HG03432 (cell line): ENCODE results near the gene PRODH.
"Not testable (repeated sequence)": the region's sequence is repeated elsewhere in the genome, so short reads cannot be mapped to it uniquely, and the experiment has no call there.

Experiments used
- ATAC-seq: cut with Tn5 transposase; IDR thresholded peaks from one replicate; pipeline ENCODE4 v1.9.1; 2021; ENCODE audit warnings: mild to moderate bottlenecking, moderate library complexity; ENCODE audit not compliant: unreplicated experiment

Gene PRODH

DNA sequence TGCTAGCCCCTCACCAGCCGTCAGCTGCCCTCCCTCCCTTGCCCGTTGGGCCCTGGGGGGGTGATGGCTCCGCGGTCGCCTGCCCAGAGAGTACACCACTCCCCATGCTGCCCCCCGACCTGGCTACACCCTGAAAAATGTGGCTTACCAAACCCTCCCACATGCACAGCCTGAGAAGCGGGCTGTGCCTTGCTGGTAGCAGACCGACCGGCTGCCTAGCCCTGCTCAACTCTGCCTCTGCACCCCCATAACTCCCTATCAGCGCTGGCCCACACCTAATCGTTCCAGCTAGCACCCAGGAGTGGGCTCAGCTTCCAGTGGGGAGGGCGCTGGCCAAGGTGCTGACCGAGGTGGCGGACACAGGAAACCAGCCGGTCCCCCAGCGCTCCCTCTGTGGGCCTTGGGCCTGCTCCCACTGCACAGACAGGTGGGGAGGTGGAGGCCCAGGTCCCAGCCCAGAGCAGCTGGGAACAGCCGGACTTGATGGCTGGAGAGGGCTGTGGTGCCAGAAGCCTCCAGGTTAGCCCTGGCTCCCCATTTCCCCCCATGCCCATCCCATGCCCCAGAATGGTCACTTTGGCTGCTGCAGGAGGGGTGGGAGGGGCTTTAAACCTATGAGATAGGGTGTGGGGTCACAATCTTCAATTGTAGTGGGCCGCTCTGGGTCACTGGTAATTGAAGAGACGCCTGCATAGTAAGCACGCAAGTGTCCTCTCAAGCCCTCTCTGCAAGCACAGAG, 32.1 kb upstream of the PRODH start:
- ATAC-seq, result no peak

GRCh38 chr22:18967391-18968010, 31.4 kb upstream of the PRODH start:
- not testable (repeated sequence) for ATAC-seq

- no peak for ATAC-seq
Observed at GRCh38 chr22:18966748-18967147, 30.7 kb upstream of the PRODH start.

DNA sequence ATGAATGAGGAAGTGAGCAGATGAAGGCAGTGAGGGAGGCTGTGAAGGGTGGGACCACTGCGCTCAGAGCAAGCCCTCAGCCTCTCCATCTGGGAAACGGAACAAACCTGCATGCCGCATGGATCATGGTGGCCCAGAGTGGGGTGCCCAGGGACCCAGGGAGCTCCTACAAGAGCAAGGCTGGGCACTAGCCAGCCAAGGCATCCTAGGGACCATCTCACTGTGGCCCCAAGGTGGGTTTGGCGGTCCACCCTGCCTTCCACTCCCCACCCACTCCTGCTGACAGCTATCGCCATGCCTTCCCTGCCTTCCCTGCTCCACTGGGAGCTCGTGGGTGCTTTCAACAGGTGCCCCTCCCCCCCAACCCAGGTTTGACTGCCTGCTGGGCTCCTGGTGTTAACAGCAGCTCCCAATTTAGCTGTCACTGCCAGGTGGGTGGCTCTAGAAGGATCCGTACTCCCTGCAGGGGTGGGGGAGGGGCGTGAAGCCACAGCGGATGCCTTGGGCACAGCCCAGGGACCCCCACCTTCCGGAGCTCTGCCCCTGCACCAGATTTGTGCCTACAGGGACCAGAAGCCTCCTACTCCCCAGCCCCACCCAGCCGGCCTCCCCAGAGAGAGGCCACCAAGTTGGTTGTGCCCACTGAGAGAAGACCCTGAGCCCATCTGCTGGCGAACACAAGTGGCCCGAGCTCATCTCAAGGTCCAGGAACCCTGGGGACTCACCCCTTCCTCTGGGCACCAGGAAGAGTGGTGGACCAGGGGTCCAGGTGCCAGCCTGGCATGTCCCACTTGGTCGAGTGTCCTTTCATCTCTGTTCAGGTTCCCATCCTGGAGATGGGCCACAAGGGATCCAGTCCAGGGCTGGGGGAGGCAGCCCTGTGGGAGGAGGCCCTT, 29.7 kb upstream of the PRODH start:
- ATAC-seq, result no peak

GRCh38 chr22:18964501-18965265, 28.6 kb upstream of the PRODH start:
- ATAC-seq, result not testable (repeated sequence)

GRCh38 chr22:18964051-18964450, 28.0 kb upstream of the PRODH start:
- not testable (repeated sequence) for ATAC-seq

DNA sequence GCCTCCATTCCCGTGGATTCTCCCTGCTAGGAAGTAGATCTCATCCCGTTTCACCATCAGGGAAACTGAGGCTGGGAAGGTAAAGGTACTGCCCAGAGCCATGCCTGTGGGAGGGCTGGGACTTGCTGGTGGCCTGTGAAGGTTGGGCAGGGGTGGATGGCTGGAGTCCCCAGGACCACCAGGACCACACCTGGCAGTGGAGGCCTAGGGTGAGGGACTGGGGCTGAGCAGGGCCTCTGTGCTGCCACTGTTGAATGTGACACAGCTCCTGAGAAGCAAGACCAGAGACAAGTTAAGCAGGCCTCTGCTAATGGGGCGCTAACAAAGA, 26.2 kb upstream of the PRODH start:
- no peak for ATAC-seq

DNA sequence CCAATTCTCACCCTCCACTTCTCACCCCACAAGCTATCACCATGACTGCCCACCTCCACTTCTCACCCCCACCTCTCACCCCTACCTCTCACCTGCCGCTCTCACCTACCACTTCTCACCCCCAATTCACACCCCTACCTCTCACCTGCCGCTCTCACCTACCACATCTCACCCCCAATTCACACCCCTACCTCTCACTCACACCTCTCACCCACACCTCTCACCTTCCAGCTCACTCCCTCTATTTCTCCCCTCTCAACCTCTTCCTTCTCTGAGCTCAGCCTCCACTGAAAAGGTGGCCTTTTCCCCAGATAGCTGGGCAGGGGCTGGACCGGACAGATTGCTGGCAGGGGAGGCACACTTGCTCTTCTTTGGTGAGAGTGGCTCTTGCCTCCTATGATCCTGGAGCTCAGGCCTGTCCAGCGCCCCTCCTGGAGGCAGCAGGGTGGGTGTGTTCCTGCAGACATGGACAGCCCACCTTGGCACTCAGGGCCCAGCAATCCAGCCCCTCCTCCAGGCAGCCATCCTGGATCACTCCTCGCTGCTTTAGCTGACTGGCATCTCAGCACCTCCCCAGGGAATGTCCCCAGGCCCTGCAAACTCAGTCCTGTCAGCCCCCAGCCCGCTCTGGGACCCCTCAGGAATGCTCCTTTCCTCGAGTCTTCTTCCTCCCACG, 25.7 kb upstream of the PRODH start:
- not testable (repeated sequence) for ATAC-seq

DNA sequence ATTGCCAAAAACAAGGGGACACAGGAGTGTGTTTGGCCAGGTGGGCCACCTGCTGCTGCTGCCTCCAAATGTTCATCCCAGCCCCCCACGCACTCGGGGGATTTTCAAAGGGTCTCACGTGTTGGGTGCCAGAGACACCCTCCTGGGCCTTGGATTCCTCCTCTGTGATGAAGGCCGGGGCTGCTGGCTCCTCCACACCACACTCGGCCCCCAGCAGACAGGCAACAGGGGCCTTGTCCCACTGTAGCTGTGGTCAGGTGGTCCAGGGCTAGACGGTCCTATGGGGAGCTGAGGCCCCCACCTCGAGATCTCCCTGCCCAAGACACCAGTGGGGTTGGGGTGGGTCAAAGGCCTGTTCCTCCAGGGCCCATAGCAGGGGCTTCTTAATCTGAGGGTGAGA, 25.1 kb upstream of the PRODH start:
- ATAC-seq, result not testable (repeated sequence)

DNA sequence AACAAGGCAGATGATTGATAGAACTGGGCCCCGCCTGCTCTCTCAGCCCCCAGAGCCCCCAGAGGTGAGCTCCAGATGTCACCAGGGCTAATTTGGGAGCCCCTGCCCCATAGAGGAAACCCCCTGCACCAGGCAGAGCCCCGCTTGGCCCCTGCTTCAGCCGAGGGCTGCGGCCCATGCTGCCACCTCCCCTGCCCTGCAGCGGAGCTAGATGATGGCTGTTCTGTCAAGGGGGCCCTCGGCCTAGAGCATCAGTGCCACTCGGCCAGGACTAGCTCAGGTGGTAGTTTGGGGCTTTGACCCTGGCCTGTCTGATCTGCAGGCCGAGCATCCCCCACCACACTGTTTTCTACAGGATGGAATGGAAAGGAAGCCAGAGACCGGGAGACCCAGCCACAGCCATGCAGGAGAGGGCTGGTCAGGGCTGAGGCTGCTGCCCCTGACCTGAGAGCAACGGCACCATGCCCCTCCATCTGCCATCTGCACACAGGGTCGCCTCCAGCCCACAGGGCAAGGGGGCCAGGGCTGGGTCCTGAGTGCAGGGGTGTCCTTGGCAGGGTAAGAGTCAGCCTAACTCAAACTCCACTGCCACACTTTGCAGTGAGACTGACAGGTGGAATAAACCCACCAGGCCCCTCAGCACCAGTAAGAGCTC, 24.2 kb upstream of the PRODH start:
- not testable (repeated sequence) for ATAC-seq

- ATAC-seq, result not testable (repeated sequence)
Observed at GRCh38 chr22:18959741-18960140, 23.6 kb upstream of the PRODH start.

- ATAC-seq, result not testable (repeated sequence)
Observed at GRCh38 chr22:18959266-18959665, 23.2 kb upstream of the PRODH start.

DNA sequence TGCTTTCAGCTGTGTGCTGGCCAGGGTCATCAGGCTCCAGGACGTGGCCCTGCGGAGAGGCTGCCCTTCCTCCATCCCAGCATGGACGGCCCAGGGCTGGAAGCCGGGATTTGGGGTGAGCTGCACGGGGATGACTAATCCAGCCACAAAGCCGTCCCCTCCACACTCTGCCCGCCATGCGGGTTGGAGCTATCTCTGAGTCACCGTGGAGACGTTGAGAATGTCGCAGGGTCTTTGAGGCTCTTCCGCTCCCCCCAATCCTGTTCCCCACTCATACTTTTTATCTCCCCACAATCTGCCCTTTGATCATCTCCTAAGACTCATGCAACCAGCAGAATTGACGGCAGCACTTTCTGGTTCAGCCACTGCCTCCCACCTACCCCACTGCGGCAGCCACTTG, 22.6 kb upstream of the PRODH start:
- not testable (repeated sequence) for ATAC-seq

DNA sequence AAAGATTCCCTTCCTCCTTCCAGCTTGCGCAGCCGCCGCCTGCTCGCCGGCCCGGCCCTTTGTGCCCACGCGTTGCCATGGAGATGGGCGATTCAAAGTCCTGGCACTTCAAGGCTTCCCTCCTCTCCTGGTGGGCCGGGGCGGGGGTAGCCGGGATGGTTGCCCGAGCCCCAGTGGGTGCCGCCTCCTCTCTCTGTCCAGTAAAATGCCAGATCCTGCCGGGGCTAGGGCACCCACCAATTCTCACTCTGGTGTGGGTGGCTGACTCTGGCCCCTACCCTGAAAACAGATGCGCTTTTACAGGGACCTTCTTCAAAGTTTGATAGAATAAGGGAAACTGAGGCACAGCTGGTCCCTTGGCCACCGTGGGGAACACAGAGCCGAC, 22.2 kb upstream of the PRODH start:
- not testable (repeated sequence) for ATAC-seq

- ATAC-seq, result not testable (repeated sequence)
Observed at GRCh38 chr22:18957621-18958320, 21.7 kb upstream of the PRODH start.

DNA sequence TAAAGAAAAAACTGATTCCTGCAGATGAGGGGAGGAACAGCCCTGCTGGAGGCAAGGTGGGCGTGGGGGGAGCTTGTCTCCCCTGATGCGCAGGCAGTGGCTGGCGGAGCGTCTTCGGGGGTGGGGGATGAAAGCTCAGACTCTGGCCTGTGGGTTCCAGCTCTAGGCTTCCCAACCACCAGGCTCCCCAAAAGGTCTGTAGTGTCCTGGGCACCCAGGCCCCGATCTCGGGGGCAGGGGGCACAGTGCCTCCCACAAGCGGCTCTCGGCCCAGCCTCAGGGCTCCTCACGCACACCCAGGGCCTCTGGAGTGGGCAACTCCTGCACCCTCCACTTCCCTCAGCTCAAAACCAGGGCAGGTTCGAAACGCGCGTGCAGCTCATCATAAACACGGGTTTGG, 20.9 kb upstream of the PRODH start:
- ATAC-seq, result not testable (repeated sequence)

- not testable (repeated sequence) for ATAC-seq
Observed at GRCh38 chr22:18956121-18956895, 20.2 kb upstream of the PRODH start.

DNA sequence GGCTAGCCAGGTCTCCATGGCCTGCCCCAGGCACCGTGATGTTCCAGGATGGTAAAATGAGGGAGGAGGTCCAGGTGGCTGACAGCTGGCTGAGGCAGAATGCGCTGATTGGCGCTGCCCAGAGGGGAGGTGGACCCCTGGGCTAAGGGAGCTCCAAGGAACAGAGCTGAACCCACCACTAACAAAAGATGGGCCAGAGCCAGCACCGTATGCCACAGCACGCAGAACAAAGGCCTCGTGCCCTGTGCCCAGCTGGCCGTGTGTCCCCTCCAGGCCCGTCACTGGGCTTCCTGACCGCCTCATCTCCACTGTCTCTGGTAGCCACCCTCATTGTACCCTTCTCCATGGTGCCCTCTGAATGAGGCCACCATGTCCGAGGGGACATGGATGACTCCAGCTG, 19.6 kb upstream of the PRODH start:
- ATAC-seq, result no peak
